ENCODE results near the gene MKRN2. TPM values are rescaled to one million over a fixed set of nuclear protein-coding genes. Genes with fewer than 3 reads are reported as not detected.
A peak's percentile ranks its signal among the peaks of the same experiment; 100 is the strongest.

Gene MKRN2
- total and polyA plus RNA-seq, 9 of the 15 experiments (the other 6 are each of a cell fraction or from before 2014, with no cell fraction given) = 29.4 to 63.2 (median 42.9) TPM

DNA sequence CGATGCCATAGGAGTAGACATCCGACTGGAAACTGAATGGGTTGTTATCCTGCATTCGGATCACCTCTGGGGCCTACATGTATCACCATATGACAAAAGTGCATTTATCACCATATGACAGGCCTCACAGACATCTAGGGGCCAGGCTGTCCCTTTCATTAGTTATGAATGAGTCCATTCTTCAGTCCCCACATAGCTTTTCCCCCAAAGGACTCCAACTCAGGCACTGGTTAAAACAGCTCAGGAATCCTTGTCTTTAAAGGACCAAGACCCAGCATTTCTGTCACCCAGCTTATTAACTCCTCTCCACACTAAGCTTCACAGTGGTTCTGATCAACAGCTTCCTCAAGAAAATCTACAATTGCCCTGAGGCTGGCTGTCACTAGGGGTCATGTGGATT is 28.3 kb downstream of the MKRN2 start:
- H4K20me1 ChIP-seq (replicated peaks; ENCODE audit: control insufficient read depth, insufficient read depth, low read length) = peaks cover 19% of the 10 kb centered on the region; the same call in 1 of the 2 replicates
- DNase-seq (ENCODE audit: extremely low read depth in 1 of 4, low spot score in 3 of 4) (no peak), FAIRE-seq (peak; percentile 6), ATAC-seq (no peak)
- no peak overlapping the region; a peak in 1 of 4 replicates for H3K9ac ChIP-seq (ENCODE audit: insufficient read depth in 1 of 2, low read depth in 2 of 2, low read length in 2 of 2)
- H2AFZ ChIP-seq (ENCODE audit: low read depth, low read length) = no peak overlapping the region
- ChIA-PET POLR2A (interaction anchor here (0.7 to 1.5 kb wide), 11 partner anchors 8 to 157 kb away, joined by 3 to 6 read pairs (median 4); no protein-coding TSS in a partner anchor), CTCF (ENCODE audit: low intra/inter-chr PET ratio) (interaction anchor here (0.8 kb wide), 1 partner anchor 133 kb away, joined by 3 read pairs; no protein-coding TSS in a partner anchor)
- BruUV-seq (replicated peaks) = no TSS peak
- H3K9me1 ChIP-seq (ENCODE audit: control insufficient read depth, insufficient read depth, low read length) = no peaks in the 10 kb centered on the region
- no peaks in the 10 kb centered on the region for H3K79me2 ChIP-seq (ENCODE audit: control insufficient read depth, insufficient read depth, low read length)
- no peak overlapping the region for H3K4me2 ChIP-seq (ENCODE audit: insufficient read depth, low read length)
- no peak overlapping the region for H3K27ac ChIP-seq (ENCODE audit: extremely low read depth, low read depth, low read length)
- in situ Hi-C loops (cut with MboI) (no loop called here), intact Hi-C loops (cut with micrococcal nuclease) (no loop called here)
- H3K4me3 ChIP-seq = no peak overlapping the region
- TF ChIP-seq JUNB (CRISPR knock-in tag; conservative IDR thresholded peaks at IDR 0.05) (no peak), POLR2A (conservative IDR thresholded peaks at IDR 0.05) (peak; percentile 5; the same call in 1 of the 2 replicates), THRAP3 (IDR thresholded peaks at IDR 0.05; ENCODE audit: borderline replicate concordance) (no peak), SRSF7 (optimal IDR thresholded peaks at IDR 0.05; ENCODE audit: low read depth, low read length) (no peak), EP400 (IDR thresholded peaks at IDR 0.05) (no peak)
- H3K9me3 ChIP-seq (replicated peaks; ENCODE audit: control insufficient read depth, insufficient read depth, low read depth, low read length) = no peaks in the 10 kb centered on the region
- H3K4me1 ChIP-seq (replicated peaks in 1 of 2; ENCODE audit: control insufficient read depth in 2 of 2, insufficient read depth in 2 of 2, low read length in 2 of 2) = no peaks in the 10 kb centered on the region
- 86% methylated on average over 3 of the region's 3 CpGs for WGBS (ENCODE audit: insufficient coverage, low coverage, missing lambda C conversion rate)
- H3K27me3 ChIP-seq (ENCODE audit: control insufficient read depth in 2 of 2, insufficient read depth in 2 of 2, low read length in 2 of 2) = no peaks in the 10 kb centered on the region
- H3K36me3 ChIP-seq (ENCODE audit: control insufficient read depth, insufficient read depth, low read length) = peaks cover 95% of the 10 kb centered on the region

DNA sequence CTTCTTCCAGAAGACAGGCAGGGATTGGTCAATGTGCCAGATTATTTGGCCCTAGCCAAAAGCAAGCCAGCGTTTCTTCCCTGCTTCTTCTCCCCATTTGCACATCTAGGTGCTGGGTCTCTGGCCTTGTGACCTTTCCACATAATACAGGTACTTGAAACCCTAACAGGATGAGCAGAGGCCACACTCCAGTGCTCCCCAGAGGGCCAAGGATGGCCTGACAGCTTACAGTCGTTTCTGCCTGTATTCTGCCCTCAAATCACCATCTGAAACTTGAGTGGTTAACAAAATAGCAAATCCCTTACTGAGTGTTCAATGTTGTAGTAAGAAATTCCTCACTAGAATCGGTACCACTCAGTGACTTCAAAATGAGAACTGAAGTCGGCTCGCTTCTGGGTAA is 29.1 kb downstream of the MKRN2 start:
- in situ Hi-C loops (cut with MboI) = no loop called here
- H4K20me1 ChIP-seq (replicated peaks; ENCODE audit: control insufficient read depth, insufficient read depth, low read length) = peaks cover 19% of the 10 kb centered on the region; the same call in 1 of the 2 replicates
- FAIRE-seq (no peak), DNase-seq (ENCODE audit: extremely low read depth in 1 of 4, low spot score in 3 of 4) (no peak), ATAC-seq (no peak)
- H3K27me3 ChIP-seq (ENCODE audit: control insufficient read depth in 2 of 2, insufficient read depth in 2 of 2, low read length in 2 of 2) = no peaks in the 10 kb centered on the region
- no peak overlapping the region for H3K4me2 ChIP-seq (ENCODE audit: insufficient read depth, low read length)
- no peak overlapping the region; a peak in 1 of 4 replicates for H3K9ac ChIP-seq (ENCODE audit: insufficient read depth in 1 of 2, low read depth in 2 of 2, low read length in 2 of 2)
- 76% methylated on average over 5 of the region's 5 CpGs for WGBS (ENCODE audit: insufficient coverage, low coverage, missing lambda C conversion rate)
- no TSS peak for BruUV-seq (replicated peaks)
- H3K9me1 ChIP-seq (ENCODE audit: control insufficient read depth, insufficient read depth, low read length) = no peaks in the 10 kb centered on the region
- ChIA-PET POLR2A (no interaction called here), CTCF (ENCODE audit: low intra/inter-chr PET ratio) (interaction anchor here (0.8 kb wide), 1 partner anchor 132 kb away, joined by 3 read pairs; no protein-coding TSS in a partner anchor)
- TF ChIP-seq POLR2AphosphoS5 (IDR thresholded peaks at IDR 0.05; ENCODE audit: control insufficient read depth, insufficient read depth, low read depth, low read length) (peak; percentile 11; the same call in 1 of the 2 replicates), SAFB2 (IDR thresholded peaks at IDR 0.05; ENCODE audit: borderline replicate concordance, low read depth, low read length, severe bottlenecking) (no peak)
- H3K27ac ChIP-seq (ENCODE audit: extremely low read depth, low read depth, low read length) = no peak overlapping the region
- intact Hi-C loops (cut with micrococcal nuclease) = no loop called here
- no peak overlapping the region for H3K4me3 ChIP-seq
- H3K79me2 ChIP-seq (ENCODE audit: control insufficient read depth, insufficient read depth, low read length) = no peaks in the 10 kb centered on the region; the same call in 2 of the 3 replicates
- H3K36me3 ChIP-seq (ENCODE audit: control insufficient read depth, insufficient read depth, low read length) = peaks cover 99% of the 10 kb centered on the region
- no peaks in the 10 kb centered on the region for H3K4me1 ChIP-seq (replicated peaks in 1 of 2; ENCODE audit: control insufficient read depth in 2 of 2, insufficient read depth in 2 of 2, low read length in 2 of 2)
- no peak overlapping the region for H2AFZ ChIP-seq (ENCODE audit: low read depth, low read length)
- no peaks in the 10 kb centered on the region for H3K9me3 ChIP-seq (replicated peaks; ENCODE audit: control insufficient read depth, insufficient read depth, low read depth, low read length)
